NCI-H2029 treated with DMSO at 0.1 percent for 48 hours (cell line): Measurements from ENCODE around the gene DYDC2.

Experiments
- DNase-seq: peaks from one replicate; lab custom pipeline; 2025; lab: John Stamatoyannopoulos, UW

The DYDC2 gene

GRCh38 chr10:80371467-80371866, 14.9 kb downstream of the DYDC2 start:
- DNase-seq: no peak

- no peak for DNase-seq
Measured at GRCh38 chr10:80372675-80373074, 16.1 kb downstream of the DYDC2 start.

GRCh38 chr10:80373502-80373901, 16.9 kb downstream of the DYDC2 start:
- DNase-seq: no peak

GRCh38 chr10:80379701-80380100, 23.1 kb downstream of the DYDC2 start:
- no peak for DNase-seq

- no peak for DNase-seq
Measured at GRCh38 chr10:80380185-80380584, 23.6 kb downstream of the DYDC2 start.

GRCh38 chr10:80382989-80383388, 26.4 kb downstream of the DYDC2 start:
- DNase-seq: no peak

GRCh38 chr10:80390740-80391139, 34.2 kb downstream of the DYDC2 start:
- no peak for DNase-seq

- DNase-seq: no peak
Measured at GRCh38 chr10:80392250-80392649, 35.7 kb downstream of the DYDC2 start.

- DNase-seq: no peak
Measured at GRCh38 chr10:80394358-80394916, 37.9 kb downstream of the DYDC2 start.

GRCh38 chr10:80397014-80397413, 40.4 kb downstream of the DYDC2 start:
- no peak for DNase-seq

GRCh38 chr10:80400136-80400804, 43.7 kb downstream of the DYDC2 start:
- DNase-seq: no peak

- DNase-seq: no peak
Measured at GRCh38 chr10:80405035-80405434, 48.5 kb downstream of the DYDC2 start.

- no peak for DNase-seq
Measured at GRCh38 chr10:80405626-80406025, 49.0 kb downstream of the DYDC2 start.

- DNase-seq: no peak
Measured at GRCh38 chr10:80406204-80406603, 49.6 kb downstream of the DYDC2 start.

- no peak for DNase-seq
Measured at GRCh38 chr10:80407812-80408241, 51.2 kb downstream of the DYDC2 start.

GRCh38 chr10:80408242-80409101, 51.9 kb downstream of the DYDC2 start, which contains the start of gene PRXL2A:
TSS of gene PRXL2A (plus strand) at chr10:80408551. CDS start at chr10:80420468, 11,917 bp downstream.
- DNase-seq: no peak

- no peak for DNase-seq
Measured at GRCh38 chr10:80409121-80409520, 52.5 kb downstream of the DYDC2 start.

GRCh38 chr10:80410122-80410521, 53.5 kb downstream of the DYDC2 start:
- no peak for DNase-seq

- DNase-seq: no peak
Measured at GRCh38 chr10:80410578-80411145, 54.1 kb downstream of the DYDC2 start.

- no peak for DNase-seq
Measured at GRCh38 chr10:80411267-80411668, 54.7 kb downstream of the DYDC2 start.

- DNase-seq: no peak
Measured at GRCh38 chr10:80411681-80412220, 55.2 kb downstream of the DYDC2 start.

- DNase-seq: no peak
Measured at GRCh38 chr10:80412486-80412885, 55.9 kb downstream of the DYDC2 start.
